ENCODE measurements around the gene ABCD3.
"Not testable (repeated sequence)": the region's sequence is repeated elsewhere in the genome, so short reads cannot be mapped to it uniquely, and the experiment has no call there.

Gene ABCD3

GRCh38 chr1:94550800-94551241 is 132.6 kb downstream of the ABCD3 start:
- DNase-seq (ENCODE audit: low read depth in 2 of 2) = no peak

DNA sequence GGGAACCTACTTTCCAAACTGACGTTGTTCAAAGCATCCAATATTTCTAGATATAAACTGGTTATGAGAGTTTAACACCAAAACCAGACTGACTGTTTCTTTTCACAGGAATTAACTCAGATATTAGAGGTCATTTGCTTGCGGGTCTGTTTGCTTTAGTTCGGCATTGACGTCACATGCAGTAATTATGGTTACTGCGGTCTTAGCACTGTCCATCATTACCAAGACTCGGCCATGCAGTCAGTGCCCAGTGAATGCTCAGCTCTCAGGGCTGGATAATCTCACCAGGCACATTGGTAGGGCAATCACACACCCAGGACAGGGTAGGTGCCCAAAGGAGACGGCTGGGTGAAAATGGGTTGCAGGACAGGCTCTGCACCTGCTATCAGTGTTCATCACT is 133.3 kb downstream of the ABCD3 start:
- no peak for DNase-seq (ENCODE audit: low read depth in 2 of 2)

DNA sequence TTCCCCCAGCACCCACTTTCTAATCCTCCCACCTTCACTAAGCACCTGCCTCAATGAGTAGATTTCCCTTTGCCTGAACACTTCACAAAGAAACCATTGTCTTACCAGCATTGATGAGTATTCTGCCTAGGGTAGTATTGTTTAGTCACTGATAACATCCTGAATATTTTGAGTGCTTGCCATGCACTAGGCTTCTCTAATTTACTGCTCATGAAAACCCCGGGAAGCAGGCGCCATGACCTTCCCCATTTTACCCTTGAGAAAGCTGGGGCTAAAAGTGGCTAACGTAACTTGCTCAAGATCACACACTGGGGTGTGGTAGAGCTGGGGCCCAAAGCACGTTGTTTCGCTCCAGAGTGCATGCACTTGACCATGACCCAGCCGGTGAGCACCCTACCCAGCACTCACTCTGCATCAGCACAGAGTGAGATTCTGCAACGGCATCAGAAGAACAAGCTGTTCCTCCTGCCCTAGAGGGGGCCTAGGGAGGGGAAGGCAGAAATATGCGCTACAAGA is 133.9 kb downstream of the ABCD3 start:
- no peak for DNase-seq (ENCODE audit: low read depth in 2 of 2)

DNA sequence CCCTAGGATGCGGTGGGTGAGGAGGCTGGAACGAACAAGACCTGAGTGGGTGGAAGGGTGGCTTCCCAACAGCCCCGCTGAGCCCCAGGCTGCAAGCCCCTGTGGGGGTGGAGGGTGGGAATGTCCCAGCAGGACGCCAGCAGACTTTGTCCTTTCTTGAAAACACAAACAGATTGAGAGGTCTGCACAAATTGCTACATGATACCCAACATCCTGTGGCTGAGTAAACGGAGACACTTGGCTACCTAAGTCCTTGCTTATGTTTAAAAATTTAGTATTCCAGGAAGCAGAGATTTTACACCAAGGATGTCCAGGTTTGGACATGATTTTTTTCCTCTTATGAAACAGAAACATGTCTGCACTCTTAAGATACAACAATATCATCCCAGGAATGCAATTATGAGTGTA is 135.1 kb downstream of the ABCD3 start:
- DNase-seq (ENCODE audit: low read depth in 2 of 2) = no peak

- DNase-seq (ENCODE audit: low read depth in 2 of 2) = no peak
Measured at GRCh38 chr1:94553931-94554330, 135.7 kb downstream of the ABCD3 start.

GRCh38 chr1:94554580-94554979 is 136.4 kb downstream of the ABCD3 start:
- DNase-seq (ENCODE audit: low read depth in 2 of 2) = no peak

DNA sequence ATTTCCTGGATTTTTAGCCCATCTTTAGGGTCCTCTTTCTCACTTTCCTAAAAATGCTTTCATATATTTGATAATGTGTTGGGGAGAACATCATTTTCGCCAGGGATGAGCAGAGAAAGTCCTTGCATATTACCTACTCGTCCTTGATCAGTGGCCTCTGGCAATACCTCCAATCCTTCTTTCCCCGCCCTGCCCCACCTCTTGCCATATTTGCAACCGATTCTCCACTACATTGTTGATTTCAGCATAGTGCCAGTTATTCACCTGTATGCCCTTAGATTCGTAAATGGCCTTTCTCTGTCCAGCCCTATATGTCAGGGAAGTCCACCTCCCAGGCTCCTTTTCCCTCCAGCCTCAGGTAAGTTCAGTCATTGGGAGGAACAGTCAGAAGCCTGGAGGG is 136.9 kb downstream of the ABCD3 start:
- no peak for DNase-seq (ENCODE audit: low read depth in 2 of 2)

GRCh38 chr1:94559921-94560320 is 141.7 kb downstream of the ABCD3 start:
- DNase-seq (ENCODE audit: low read depth in 2 of 2) = no peak

- no peak for DNase-seq (ENCODE audit: low read depth in 2 of 2)
Measured at GRCh38 chr1:94560333-94560732, 142.1 kb downstream of the ABCD3 start.

DNA sequence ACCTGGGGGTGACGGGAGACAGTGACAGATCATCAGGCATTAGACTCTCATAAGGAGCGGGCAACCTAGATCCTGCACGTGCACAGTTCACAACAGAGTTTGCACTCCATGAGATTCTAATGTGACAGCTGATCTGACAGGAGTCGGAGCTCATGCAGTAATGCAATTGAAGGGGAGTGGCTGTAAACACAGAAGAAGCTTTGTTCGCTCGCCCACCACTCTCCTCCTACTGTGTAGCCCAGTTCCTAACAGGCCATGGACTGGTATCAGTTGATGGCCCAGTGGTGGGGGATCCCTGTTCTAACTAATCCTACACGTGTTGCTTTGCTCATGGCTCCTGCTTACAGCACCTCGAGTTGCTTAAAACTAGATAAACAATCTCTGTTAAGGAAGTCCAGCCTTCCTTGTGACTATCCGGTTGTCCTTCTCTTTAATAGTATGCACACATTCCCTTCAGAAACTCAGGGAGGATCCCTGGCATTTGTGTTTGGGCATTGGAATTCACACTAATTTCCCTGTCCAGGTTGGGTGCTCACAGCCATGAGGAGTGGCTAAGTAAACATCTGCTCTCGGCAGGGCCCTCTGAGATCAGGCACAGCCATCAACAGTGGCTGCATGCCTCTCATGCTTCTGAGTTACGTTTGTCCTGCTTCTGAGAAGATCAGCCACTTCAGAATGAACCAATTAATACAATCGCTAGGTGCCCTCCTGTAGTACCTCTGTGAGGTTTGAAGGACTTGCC is 144.5 kb downstream of the ABCD3 start:
- no peak for DNase-seq (ENCODE audit: low read depth in 2 of 2)

GRCh38 chr1:94565901-94566300 is 147.7 kb downstream of the ABCD3 start:
- no peak for DNase-seq (ENCODE audit: low read depth in 2 of 2)

GRCh38 chr1:94566436-94566835 is 148.2 kb downstream of the ABCD3 start:
- not testable (repeated sequence) for DNase-seq (ENCODE audit: low read depth in 2 of 2)

GRCh38 chr1:94567975-94568607 is 149.9 kb downstream of the ABCD3 start:
- DNase-seq (ENCODE audit: low read depth in 2 of 2) = not testable (repeated sequence)

Measured in fibroblast of skin of left biceps (primary cell).